ENCODE results near the gene CDK3.

- TF ChIP-seq MAX (IDR thresholded peaks at IDR 0.05) (no peak), TAF1 (IDR thresholded peaks at IDR 0.05; ENCODE audit: low read depth) (no peak), CREB1 (IDR thresholded peaks at IDR 0.05; ENCODE audit: low read depth) (no peak), EP300 (IDR thresholded peaks at IDR 0.05; ENCODE audit: borderline replicate concordance) (no peak), TEAD4 (IDR thresholded peaks at IDR 0.05) (no peak), CEBPB (IDR thresholded peaks at IDR 0.05) (no peak), YY1 (IDR thresholded peaks at IDR 0.05; ENCODE audit: low read depth) (no peak), REST (IDR thresholded peaks at IDR 0.05; ENCODE audit: low read depth) (no peak)
Measured at GRCh38 chr17:76000755-76001521, at the start of gene CDK3.

Data from Ishikawa (cell line).